HG02884 (cell line): ENCODE results near the gene POU2F2.
"Not testable (repeated sequence)": the region's sequence is repeated elsewhere in the genome, so short reads cannot be mapped to it uniquely, and the experiment has no call there.

Experiments used
- ATAC-seq: cut with Tn5 transposase; IDR thresholded peaks from one replicate; pipeline ENCODE4 v1.9.1; 2021; ENCODE audit warnings: mild to moderate bottlenecking, moderate library complexity; ENCODE audit not compliant: unreplicated experiment

The POU2F2 gene

DNA sequence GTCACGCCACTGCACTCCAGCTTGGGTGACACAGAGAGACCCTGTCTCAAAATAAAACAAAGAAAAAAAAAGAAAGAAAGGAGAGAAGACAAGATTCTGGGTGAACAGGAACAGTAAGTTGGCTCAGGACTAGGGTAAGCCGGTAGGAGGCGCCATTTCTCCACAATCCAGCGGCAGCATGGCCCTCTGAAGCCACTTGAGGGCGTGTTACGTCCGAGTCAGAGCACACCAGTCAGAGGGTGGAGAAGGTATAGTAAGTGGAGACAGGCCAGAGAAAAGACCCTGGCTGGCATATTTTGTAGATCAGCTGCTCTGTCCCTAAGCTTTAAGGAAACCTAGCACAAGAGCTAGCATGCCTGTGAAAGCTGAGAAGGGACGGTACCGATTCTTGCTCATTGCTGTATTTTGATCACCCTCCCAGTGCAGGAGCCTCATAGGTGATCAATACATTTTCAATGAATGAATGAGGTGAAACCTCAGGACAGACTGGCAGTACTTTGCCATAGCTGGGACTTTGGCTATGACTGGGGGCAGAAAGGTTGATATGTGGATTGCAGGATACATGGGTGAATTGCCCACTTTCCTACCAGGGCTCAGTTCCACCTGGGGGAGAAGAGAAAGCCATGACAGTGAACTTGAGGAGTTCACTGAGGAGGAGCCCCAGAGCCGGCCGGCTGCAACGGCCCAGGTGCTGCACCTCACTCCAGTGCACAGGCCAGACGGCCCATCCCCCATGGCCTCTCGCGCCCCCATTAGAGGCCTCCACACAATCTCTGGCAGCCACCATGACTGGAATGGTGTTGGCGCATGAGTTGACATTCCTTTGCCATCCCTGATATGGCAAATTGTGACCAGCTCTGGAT, 23.5 kb downstream of the POU2F2 start:
- no peak for ATAC-seq

DNA sequence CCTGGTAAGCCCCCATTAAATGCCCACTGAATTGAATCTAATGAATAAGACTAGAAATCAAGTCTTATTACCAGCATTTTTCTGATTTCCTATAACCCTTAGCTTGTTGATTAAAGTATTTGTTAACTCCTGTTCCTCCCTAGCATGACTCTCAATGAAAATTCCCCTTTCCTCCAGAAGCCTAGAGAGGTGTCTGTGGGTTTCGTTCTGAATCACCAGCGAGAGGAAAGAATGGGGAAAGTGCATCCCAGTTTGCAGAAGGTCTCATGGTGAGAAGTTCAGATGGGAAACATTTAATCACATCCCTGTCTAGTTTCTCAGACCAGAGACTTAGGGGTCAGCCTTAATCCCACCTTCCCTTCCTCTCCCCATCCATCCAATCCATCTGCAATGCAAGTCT, 26.9 kb downstream of the POU2F2 start:
- ATAC-seq = no peak

DNA sequence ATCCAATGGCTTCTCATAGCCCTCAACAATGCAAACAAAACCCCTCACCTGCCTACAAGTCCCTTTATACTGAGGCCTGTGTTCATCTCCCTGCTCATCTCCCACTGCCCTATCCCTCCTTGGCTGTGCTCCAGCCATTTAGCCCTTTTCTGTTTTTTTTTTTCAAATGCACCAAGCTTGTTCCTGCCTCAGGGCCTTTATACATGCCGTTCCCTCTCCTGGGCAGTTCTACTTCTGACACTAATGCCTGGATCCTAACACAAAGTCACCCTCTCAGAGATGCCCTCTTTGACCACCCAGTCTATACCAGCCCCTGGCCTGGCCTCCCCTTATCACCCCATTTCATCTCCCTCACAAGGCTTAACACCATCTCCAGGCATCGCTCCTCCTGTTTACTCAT, 29.4 kb downstream of the POU2F2 start:
- no peak for ATAC-seq

DNA sequence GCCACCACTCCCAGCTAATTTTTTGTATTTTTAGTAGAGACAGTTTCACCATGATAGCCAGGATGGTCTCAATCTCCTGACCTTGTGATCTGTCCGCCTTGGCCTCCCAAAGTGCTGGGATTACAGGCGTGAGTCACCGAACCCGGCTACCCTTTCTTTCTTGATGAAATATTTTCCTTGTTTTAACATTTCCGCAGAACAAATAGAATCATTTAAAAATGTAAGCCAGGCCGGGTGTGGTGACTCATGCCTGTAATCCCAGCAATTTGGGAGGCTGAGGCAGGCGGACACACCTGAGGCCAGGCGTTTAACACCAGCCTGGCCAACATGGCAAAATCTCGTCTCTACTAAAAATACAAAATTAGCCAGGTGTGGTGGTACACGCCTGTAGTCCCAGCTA, 32.0 kb downstream of the POU2F2 start:
- ATAC-seq = not testable (repeated sequence)

DNA sequence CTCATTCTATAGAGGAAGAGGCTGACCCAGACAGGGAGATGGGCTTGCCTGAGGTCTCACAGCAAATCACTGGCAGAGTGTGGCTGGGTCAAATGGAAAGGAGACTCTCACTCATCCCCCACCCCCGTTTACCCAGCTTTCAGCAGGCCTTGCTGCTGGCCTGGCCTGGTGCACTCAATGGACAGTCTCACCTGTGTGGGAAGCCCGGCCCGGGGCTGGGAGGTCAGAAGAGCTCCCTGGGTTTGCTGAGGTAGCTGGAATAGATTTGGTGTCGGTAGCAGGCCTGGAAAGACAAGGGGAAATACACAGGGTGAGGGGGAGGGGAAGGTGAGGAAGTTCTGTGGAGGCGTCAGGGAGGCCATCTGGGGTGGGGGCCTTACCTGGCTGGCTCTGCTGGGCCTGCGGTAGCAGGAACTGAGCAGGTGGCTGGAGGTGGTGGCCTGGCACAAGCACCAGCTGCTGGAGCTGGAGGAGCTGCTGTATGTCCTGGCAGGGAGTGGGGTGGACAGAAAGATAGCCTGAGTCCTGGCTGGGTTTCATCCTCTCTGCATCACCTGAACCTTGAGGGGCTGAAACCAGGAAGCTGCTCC, 32.8 kb downstream of the POU2F2 start:
- ATAC-seq = no peak

DNA sequence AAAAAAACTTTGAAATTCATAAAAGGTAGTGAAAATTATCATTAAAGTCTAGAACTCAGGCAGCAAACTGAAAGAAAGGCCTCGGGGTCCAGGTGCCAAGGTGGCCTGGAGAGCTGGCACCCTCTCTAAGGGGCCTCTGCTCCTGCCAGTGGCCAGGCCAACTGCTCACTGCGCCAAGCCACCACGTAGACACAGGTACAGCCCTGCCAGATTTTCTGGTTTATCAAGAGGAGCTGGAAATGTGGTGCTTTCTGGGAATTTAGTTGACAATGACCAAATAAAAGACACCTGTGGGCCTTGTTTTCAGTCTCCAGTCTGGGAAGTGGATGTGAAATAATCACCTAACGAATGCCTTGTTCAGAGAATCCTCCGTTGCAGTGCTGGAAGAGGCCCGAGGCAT, 33.5 kb downstream of the POU2F2 start:
- ATAC-seq = no peak

DNA sequence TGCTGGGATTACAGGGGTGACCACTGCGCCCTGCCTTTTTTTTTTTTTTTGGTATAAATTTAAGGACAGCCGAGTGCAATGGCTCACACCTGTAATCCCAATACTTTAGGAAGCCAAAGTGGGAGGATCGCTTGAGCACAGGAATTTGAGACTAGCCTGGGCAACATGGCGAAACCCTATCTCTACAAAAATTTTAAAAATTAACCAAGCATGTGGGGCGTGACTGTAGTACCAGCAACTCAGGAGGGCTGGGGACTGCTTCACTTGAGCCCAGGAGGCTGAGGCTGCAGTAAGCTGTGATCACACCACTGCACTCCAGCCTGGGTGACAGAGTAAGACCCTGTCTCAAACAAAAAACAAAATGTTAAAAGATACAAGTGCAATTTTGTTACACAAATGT, 34.8 kb downstream of the POU2F2 start:
- no peak for ATAC-seq

DNA sequence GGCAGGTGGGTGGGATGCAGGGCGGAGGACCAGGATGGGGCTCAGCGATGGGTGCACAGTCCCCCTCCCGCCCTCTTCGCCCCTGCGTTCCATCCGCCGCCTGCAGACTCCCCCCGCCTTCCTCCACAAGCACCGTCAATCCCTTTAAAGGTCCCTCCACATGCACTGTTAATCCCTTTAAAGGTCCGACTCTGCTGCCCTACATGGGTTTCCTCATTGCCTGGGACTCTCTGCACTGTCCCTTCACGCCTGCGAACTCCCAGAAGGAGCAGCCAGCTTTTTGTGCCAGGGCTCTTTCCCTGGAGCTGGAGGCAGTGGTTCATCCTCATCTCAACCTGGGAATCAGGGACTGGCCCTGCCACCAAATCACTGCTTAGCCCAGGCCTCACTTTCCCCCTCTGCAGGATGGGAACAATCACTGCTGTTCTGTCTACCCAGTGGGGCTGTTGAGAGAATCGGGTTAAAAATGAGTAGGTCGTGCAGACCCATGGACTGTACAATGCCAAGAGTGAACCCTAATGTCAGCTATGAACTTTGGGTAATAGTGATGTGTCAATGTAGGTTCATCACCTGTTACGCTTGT, 35.9 kb downstream of the POU2F2 start:
- no peak for ATAC-seq

DNA sequence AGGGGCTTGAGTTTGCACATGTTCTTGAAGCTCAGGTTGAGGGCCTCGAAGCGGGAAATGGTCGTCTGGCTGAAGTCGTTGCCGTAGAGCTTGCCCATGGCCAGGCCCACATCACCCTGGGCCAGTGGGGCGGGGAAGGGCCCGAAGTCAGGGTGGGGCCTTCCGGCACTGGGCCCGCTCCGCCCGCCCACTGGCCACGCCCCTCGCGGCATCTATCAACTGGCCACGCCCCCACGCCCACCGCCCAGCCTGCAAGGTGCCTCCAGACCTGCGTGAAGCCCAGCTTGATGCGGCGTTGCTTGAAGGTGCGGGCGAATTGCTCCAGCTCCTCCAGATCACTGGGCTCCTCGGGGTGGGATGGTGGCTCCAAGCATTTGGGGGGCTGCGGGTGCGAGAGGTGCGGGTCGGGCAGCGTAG, 36.4 kb downstream of the POU2F2 start:
- ATAC-seq = no peak

DNA sequence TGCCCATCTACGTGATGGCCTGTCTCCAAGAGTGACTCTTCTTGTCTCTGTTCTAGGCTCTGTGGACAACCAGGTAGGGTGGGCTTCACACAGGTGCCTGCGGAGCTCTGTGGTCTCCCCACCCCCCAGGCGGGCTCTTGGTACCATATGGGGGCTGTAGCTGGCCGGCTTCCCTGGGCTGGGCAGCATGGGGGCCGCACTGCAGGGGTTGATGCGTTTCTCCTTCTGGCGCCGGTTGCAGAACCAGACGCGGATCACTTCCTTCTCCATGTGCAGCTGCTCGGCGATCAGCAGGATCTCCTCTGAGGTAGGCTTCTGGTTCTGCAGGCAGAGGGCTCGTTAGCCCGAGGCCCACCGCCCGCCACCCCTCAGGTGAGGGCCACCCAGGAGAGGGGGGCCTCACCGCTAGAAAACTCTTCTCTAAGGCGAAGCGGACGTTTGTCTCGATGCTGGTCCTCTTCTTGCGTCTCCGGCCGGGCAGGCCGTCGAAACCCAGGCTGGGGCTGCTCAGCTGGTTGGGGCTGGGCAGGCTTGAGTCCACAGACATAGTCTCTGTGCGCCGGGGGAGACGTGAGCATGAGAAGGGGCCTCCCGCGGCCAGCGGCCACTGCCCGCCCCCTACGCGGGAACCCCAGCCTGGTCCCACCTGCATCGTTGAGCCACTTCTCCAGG, 37.0 kb downstream of the POU2F2 start:
- ATAC-seq = no peak

DNA sequence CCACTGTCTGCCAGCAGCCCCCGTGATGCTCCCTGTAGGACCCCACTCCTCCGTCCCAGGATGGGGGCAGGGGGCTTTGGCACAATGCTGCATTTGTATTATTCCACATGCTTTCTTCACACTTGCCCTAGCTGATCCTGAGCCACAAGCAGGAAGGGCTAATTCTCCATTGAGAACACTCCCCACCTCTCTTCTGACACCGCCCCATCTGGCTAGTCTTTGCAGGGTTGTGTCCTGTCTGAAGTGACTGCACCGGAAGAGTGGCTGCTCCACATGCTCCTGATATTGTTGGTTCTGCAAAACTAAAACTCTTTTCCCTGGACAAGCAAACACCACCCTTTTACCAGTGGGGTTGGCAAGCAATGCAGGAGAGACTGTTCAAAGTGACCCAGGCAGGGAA, 38.3 kb downstream of the POU2F2 start:
- ATAC-seq = no peak

DNA sequence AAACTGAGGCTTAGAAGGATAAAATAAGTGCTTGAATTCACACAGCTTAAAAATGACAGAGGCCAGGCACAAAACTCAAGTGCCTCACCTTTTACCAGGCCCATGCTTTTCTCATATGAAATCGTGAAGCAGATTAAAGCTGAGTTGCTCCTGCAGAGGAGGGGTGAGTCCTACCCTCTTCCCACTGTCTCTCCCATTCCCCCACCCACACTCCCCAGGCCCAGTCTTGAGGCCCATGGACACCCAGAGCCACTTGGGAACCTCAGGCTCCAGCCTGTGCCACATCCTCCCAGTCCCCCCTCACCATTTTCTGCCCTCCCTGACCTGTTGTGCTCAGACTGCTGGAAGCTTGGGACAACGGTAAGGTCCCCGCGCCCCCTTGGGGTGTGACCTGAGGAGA, 38.7 kb downstream of the POU2F2 start:
- no peak for ATAC-seq

DNA sequence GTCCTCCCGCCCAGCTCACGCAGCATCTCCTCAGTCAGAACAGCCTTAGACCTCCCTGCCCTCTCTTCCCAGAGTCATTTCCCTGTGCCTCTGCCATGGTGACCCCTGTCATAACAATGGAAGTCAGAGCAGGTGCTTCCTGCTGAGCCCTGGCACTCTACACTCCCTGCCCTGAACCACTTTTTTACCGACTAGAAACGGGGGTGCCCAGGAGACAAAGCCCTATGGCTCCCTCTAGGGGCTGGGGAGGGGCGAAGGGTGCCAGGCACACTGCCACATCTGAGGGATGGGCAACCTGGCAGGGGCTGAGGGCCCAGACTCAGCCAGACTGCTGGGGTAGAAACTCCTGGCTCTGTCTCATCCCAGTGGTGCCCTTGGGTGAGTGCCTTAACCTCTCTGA, 39.9 kb downstream of the POU2F2 start:
- ATAC-seq = no peak

DNA sequence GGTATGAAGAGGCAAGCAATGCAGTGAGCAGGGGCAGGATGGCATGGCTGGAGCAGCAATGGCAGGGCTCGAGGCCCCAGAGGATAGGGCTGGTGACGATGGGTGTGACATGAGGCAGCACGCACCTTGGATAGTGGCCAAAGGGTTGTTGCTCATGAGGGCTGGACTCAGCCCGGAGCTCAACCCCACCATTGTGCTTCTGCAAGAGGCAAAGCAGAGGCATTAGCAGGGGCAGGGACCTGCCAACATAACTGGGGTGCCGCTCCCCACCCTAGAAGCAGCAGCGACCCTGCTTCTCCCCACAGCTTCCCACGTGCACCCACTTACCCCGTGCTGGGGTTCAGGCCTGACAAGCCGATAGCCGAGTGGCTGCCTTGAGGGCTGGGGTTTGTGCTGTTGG, 40.5 kb downstream of the POU2F2 start:
- no peak for ATAC-seq

DNA sequence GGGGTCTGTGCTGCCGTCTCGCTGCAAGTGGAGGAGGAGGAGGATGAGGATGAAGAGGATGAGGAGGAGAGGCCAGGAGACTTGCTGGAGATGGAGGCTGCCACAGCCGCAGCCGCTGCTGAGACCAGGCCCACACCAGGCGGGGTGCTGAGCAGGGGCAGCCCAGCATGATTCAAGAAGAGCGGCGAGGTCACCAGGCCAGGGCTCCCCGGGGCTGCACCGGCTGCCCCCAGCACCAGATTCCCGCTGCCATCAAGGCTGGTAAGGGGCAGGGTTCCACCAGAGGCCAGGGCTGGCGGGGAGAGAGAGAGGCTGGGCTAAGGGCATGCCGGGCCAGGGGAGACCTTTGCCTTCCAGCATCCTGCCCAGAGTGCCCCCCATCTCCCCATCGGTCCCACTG, 40.9 kb downstream of the POU2F2 start:
- ATAC-seq = no peak

DNA sequence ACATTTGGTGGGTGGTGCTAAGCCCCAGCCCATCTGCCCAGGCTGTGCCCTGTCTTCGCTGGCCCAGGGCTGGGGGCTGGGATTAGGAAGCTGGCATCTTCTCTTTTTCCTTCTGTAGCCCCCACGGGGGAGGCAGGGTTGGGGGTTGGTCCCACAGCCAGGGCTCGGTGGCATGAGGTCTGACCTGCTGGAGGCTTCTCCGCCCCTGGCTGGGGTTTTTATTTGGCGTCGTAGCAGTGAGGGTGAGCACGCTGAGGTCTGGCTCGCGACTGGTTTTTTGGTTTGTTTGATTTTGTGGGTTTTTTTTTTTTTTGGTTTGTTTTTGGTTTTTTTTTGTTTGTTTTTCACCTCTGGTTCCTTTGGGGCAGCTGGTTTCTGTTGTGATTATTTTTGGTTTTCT, 41.6 kb downstream of the POU2F2 start:
- no peak for ATAC-seq

DNA sequence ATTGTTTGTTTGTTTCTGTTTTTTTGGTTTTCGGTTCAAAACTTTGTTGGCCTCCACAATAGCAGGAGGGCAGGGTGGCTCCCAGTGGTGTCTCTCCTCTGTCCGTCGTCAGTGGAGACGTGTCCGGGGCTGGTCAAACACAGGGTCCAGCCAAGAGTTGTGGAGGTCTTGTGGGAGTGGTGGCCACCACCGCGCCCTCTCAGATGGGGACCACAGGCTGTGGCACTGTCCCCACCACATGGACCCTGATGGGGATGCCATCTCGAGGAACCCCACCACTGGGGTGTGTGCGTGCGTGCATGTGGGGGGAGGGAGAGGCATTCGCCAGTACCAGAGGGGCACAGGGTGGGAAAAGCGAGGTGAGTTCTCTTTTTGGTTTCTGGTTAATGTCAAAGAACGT, 42.5 kb downstream of the POU2F2 start:
- ATAC-seq = no peak

DNA sequence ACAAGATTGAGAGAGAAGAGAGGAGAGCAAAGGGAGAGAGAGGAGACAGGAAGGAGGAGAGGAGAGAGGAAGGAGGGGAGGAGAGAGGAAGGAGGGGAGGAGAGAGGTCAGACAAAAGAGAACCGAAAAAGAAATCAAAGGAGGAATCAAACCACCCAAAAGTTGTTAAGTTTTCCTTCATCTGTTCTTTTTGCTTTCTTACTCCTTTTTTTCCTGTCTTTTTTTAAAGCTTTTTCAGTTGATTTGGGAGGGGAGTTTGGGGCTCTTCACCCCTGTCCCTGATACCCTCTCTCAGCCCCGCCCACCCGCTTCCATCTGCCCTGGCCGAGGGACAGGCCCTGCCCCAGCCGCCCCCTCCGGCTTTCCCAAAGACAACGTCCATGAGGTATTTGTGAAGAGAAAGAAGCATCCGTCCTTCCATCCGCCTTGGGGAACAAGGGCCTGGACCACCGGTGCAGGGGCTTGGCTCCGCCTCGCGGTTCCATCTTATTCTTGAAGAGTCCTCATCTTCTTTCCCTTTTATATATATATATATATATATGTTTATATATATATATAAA, 43.0 kb downstream of the POU2F2 start:
- no peak for ATAC-seq

DNA sequence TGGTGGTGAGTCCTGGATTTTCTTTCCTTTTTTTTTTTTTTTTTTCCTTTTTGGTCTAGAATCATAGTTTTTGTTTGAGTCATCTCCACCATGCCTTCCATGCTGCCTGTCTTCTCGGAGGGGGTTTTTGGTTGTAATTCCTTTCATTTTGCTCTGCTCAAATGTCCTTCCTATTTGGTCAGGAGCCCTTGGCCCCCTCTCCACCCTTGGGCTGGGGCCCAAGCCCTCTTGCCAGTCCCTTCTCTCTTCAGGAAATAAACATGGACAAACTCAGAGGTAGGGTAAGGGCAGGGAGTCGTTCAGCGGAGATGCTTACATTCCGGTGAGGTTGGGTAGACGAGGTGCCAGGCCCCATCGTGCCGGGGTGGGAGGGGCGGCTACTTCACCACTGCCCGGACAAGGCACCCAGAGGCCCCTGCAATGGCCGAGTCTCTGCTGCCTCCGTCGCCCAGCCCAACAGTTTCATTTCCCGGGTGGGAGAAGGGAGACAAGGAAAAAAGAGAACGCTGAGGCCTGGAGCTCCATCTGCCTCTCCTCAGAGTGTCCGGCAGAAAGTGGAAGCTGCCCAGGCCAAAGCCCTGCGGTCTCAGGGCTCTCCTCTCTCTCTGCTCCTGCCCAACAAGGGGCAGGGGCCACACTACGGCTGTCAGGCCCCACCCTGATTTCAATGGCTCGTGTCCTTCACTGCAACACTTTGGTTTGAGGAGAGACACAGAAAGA, 43.6 kb downstream of the POU2F2 start:
- no peak for ATAC-seq

DNA sequence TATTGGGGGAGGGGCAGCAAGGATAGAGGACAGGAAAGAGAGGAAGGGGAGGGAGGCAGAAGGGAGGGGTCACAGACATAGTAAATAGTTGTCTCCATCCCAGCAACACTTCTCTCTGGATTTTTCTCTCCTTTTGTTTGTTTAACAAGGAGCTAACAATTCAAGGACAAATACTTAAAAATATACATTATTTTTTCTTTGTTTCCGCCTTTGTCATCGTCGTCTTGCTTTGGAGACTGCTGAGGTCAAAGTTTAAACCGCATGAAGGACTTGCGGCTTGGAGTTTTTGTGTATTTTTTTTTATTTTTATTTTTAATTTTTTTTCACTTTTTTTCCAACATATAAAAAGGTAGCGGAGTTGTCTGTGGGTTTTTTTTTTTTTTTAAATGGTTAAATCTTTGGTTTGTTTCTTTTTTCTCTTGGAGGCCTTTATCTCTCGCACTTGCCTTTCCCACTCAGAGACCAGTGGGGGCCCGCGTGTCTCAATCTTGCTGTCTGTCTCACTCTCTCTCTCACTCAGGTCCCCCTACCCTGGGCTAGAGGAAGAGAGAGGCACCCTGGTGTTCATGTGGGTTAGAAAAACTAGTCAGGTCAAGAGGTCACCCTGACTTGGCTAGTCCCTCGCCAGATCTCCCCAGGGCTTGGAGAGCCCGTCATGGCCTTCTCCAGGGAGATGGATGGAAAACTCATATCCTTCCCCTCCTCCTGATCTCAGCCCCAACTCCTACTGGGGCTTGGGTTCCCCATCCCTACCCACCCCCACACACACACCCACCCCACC, 45.3 kb downstream of the POU2F2 start:
- ATAC-seq = no peak
